NCI-H748 treated with DMSO at 0.1 percent for 48 hours (cell line): ENCODE results near the gene BCR.

Experiments used
- DNase-seq: peaks from one replicate; lab custom pipeline; 2025; lab: John Stamatoyannopoulos, UW

The BCR gene

GRCh38 chr22:23245045-23245798 is 64.9 kb downstream of the BCR start:
- no peak for DNase-seq

DNA sequence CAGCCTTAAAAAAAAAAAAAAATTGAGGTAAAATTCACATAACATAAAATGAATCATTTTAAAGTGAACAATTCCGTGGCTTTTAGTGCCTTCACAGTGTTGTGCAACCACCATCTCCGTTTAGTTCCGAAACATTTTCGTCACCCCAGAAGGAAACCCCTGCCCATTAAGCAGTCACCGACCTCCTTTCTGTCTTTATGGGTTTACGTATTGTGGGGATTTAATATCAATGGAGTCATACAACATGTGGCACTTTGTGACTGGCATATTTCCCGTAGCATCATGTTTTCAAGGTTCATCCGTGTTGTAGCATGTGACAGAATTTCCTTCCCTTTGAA is 65.5 kb downstream of the BCR start:
- no peak for DNase-seq

DNA sequence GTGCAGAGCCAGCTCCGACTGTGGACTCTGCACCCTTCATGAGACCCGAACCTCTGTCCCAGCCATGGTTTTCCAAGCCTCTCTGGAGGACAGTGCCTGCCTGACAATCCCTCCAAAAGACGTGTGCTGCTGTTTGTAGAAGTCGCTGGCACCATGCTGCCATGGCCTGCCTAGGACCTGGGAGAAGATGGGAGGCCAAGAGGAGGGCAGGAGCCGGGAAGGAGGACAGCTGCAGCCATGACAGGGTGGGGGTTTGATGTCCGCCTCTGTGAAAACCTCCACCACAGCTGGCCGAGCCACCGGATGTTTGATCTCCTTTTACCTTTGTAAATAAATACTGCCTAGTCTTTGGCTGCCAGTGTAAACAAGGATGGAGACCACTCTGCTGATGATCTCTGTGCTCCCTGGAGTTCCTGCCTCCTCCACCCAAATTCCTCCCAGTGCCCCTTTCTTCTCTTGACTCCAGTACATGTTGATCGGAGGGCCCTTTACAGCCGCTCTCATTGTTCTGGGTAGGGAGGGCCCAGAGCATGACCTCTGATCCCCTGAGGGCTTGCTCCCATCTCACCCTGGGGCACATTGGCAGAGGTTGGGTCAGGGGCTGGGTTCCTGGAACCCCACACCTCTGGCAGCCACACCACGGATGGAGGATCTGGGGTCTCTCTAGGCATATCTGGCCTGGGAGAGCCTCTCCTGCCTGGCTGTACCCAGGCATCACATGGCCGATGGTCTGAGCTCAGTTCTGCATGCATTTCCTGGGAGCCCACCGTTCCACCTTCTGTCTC is 66.9 kb downstream of the BCR start:
- peak; percentile 61 for DNase-seq

DNA sequence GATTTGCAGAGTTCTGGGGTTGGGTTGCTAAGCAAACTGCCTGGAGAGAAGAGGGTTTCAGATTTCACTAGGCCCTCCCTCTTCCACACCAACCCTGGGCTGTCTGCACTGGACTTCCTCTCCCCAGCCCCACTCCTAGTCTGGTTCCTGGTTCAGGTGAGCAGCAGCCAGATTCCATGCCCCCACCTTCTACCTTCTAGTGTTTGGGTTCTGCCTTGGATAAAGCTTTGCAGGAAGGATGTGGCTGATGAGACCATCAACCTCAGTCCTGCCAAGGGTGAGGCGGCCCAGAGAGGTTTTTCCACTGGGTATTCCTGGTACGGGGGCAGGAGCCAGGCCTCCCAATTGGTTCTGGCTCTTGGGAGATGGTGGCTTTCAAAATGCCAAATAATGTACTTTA is 68.3 kb downstream of the BCR start:
- peak; percentile 33 for DNase-seq

- DNase-seq = no peak
These were observed 69.9 kb downstream of the BCR start for GRCh38 chr22:23250056-23250784.

DNA sequence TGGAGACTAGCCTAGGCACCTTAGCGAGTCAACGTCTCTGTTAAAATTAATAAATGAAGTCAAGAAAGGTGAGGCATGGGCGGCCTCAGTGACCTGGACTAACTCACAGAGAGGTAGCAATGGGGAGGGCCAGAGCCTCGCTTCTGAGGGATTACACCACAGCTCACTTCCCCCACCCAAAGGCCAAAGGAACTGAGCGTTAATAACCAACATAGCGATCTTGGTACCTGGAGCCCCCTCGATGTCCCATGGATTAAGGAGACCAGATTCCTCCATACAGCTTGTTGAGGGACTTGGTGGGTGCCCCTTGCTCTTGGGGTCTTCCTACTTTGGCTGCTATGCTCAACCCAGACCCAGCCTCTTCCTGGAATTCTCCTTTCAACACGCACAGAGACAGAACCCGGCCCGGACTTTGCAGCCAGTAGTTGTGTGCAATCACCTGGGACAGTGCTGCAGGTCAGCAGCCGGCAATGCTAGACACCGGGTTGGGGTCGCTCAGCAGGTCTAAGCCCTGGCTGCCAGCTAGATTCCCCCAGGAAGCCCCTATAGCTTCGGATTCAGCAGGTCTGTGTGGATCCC is 70.6 kb downstream of the BCR start:
- DNase-seq = no peak

GRCh38 chr22:23251445-23252093 is 71.3 kb downstream of the BCR start:
- DNase-seq = no peak

DNA sequence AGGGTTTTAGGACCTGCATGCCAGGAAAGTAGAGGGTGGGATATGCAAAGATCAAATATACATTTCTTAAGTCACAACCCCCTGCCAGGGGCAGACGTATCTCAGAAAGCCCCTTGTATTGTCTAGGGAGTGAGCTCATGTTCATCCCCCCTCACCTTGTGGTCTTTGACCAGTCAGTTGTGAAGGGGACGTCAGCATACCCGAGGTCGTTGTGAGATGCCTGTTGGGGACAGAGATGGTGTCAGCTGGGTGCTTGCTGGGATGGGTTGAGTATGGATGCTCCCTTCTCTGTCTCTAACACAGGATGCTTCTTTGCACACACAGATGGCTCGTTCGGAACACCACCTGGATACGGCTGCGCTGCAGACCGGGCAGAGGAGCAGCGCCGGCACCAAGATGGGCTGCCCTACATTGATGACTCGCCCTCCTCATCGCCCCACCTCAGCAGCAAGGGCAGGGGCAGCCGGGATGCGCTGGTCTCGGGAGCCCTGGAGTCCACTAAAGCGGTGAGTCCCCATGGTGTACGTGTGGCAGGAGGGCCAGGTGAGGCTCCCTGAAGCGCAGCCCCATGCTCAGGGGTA is 73.3 kb downstream of the BCR start:
- no peak for DNase-seq

DNA sequence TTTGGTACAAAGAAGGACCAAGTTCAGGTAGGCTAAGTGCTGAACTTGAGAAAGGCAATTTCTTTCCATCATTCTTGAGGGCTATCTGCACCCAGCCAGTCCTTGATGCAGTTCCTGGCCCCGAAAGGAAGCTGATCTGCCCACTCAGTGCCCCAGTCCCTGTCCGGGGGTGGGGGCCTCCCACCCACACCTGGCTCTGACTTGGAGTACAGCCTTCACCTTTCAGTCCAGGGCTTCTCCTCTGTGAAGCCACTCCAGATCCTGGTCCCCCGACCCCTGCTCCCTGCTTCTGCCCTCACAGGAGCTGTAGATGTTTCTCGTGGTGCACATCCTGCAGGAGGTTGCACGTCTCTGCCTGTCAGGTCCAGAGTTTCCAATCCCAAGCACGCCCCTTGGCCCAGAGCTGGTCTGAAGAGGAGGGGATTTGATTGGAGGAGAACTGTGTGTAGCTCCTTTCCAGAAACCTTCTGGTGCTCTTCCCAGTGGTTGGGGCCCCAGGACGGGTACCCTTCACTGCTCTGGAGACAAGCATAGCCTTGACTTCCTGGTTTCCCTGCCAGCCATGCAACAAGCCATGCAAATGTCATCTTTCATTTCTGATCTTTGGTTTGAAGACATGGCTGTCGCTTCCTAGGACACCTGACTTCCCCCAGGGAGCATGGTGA is 75.3 kb downstream of the BCR start:
- no peak for DNase-seq

DNA sequence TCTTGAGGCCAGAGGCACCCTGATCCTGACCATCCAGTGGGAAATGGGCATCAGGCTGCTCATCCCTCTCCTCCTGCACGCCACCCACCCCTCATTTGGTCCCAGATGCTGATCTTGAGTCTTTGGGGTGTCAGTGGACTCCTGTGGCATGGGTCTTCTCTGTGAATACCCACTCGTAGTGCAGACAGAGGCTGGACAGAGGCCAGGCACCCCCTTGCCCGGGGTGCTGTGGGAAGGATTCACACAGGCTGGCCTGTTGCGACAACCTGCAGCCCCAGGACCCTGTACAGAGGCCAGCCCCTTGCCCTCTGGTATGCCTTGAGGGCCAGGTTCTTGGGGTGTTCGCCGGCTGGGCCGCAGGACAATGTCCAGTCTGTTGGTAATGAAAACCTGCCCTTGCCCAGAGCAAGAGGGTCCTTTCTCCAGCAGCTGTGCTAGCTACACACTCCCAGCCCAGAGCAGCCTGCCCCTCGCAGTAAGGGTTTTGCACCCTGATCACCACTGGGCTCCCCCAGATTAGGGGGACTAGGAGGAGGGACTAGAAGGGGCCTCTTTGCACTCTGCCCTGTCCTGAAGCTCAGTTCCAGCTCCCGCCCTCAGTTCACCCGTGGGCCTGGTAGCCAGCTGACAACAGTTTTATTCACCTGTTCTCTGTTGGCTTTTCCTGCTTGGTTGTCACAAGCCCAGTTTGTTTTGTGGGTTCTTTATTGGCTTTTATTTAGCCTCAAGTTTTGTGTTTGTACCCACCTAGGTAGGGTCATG is 76.0 kb downstream of the BCR start:
- DNase-seq = no peak

- no peak for DNase-seq
These were observed 76.9 kb downstream of the BCR start for GRCh38 chr22:23256986-23257888.

GRCh38 chr22:23257889-23258825 is 77.8 kb downstream of the BCR start:
- no peak for DNase-seq

GRCh38 chr22:23258826-23259170 is 78.5 kb downstream of the BCR start:
- DNase-seq = no peak

DNA sequence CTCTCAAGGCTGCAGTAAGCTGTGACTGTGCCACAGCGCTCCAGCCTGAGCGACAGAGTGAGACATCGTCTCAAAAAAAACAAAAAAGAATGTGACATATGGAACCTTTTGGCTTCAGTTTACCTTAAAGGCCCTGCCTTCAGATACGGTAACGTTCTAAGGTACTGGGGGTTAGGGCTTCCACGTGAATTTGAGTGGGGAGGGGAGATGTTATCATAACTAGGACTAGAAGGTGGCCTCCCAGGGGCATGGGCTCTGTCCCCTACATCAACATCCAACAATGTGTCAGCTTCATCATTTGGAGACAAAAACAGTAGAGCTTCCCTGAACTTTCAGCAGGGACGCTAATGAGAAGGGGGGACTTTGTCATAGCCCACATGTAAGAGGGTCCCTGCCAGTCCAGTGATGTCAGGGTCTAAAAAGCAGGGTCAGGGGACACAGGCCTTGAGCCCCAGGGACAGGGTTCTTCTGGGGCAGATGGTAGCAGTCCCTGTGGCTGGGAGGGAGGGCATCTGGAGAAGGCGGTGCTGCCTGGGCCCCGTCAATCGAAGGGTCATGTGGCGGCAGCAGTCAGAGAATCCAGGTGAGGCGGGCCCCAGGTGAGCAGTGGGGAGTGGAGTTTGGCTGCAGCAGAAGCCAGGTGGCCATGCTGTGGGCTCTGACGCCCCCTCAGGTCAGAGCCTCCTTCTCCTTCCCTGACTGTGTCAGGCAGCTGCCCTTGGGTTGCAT is 79.8 kb downstream of the BCR start:
- DNase-seq = no peak

DNA sequence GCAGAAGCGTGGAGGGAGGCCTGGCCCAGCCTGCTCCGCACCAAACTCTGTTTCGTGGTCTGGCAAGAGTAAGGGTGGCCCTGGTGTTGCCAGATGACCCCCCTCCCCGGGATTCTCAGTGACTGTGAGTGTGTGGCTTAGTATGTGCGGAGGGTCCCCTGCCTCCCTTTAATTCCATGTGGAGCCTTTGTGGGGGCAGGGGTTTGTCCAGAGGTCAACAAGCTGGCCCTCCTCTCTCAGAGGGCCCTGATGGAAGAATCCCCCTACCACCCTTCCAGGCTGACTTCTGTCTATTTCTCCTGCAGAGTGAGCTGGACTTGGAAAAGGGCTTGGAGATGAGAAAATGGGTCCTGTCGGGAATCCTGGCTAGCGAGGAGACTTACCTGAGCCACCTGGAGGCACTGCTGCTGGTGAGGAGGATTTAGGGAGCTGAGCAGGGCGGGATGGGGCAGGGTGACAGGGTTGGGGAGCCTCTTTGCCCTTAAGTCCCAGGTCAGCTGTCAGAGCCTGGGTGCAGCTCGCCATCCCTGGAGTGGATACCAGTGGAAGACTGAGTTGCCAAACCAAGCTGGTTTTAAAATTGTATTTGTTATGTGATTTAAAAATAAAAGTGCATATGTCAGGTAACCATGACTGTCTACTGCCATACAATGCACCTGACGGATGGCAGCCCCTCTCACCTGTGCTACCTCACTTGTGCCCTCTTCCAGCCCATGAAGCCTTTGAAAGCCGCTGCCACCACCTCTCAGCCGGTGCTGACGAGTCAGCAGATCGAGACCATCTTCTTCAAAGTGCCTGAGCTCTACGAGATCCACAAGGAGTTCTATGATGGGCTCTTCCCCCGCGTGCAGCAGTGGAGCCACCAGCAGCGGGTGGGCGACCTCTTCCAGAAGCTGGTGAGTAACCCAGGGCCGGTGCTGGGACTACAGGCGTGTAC is 80.6 kb downstream of the BCR start:
- DNase-seq = no peak

GRCh38 chr22:23261900-23262450 is 81.7 kb downstream of the BCR start:
- no peak for DNase-seq
